ENCODE measurements around the gene NNMT.

Gene NNMT

DNA sequence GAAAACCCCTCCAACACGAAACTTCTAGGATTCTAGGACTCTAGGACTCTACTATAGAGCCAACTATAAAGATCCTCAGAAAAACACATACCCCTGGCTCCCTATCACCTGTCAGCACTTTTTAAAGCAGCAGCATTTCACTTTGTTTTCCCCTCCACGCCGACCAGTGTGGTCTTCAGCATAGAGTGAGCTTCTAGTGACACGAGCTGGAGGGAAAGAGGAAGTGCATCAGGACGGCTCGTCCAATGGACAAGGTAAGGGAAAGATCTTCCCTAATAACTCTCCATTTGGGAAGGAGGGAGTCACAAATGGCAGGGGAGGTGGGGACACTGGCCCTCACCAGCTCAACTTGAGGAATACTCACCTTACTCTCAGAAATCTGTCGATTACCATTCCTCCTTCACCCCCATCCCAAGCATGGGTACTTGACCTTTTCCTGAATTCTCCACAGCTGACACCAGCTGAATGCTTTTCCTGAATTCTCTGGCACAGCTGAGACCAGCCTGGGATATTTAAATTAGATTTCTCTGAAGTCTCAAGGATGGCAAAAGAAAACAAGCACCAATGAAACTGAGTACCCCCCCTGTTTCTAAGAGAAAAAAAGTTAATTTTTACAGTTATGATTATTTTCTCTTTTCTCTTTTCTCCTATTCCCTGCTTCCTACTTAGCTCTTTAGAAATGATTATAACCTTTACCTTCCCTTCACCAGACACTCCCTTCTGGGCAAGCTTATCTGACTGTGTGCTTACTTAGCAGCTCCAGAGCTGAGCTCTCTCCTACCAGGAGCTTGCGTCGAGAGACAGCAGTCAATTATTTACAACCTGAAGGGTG is 33.3 kb upstream of the NNMT start:
- Histone ChIP-seq H3K27me3 (ENCODE audit: control insufficient read depth, insufficient read depth, low read length, poor library complexity, severe bottlenecking) (peaks cover 3% of the 10 kb centered on the region), H3K9me3 (ENCODE audit: control insufficient read depth, low read length) (no peaks in the 10 kb centered on the region), H3K4me1 (ENCODE audit: control insufficient read depth, insufficient read depth, low read length) (peaks cover 33% of the 10 kb centered on the region), H3K4me3 (ENCODE audit: insufficient read depth, low read depth, low read length) (no peak overlapping the region), H3K36me3 (ENCODE audit: control insufficient read depth, insufficient read depth, low read length) (no peaks in the 10 kb centered on the region), H3K27ac (ENCODE audit: insufficient read depth, low read depth, low read length, poor library complexity, severe bottlenecking) (no peak overlapping the region)
- WGBS, 2 experiments: 37 to 39% methylated on average over 9 of the region's 9 CpGs

DNA sequence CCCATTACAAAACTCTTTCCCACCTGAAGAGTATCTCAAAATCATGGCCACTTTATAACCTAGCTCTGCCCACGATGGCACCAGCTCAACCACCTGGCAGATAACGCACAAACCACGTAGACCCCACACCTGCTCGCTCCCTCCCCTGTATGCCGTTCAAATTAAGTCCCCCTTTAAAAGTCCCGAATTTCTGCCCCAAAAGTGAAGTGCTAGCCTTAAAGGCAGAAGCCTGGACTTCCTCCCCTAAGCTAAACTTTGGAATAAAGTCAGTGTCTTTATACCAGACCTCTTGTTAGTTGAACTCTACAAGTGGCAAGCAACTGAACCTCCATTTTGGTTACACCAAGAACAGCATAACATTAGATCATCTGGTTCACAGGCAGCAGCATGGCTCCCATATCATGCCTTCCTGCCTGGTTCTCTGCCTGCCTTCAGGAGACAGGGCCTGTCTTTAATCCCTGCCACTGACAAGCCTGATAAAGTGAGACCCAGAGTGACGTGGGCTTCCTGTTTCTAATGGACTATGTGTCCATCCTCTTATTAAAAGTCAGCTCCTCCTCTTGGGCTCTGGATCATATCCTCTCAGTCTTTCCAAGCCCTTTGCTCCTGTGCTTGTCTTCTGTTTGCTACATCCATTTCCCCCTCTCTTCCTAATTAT is 32.6 kb upstream of the NNMT start:
- WGBS, 2 experiments: 91 to 95% methylated on average over 7 of the region's 7 CpGs
- Histone ChIP-seq H3K27ac (ENCODE audit: insufficient read depth, low read depth, low read length, poor library complexity, severe bottlenecking) (no peak overlapping the region), H3K36me3 (ENCODE audit: control insufficient read depth, insufficient read depth, low read length) (no peaks in the 10 kb centered on the region), H3K4me1 (ENCODE audit: control insufficient read depth, insufficient read depth, low read length) (peaks cover 26% of the 10 kb centered on the region), H3K4me3 (ENCODE audit: insufficient read depth, low read depth, low read length) (no peak overlapping the region), H3K9me3 (ENCODE audit: control insufficient read depth, low read length) (no peaks in the 10 kb centered on the region), H3K27me3 (ENCODE audit: control insufficient read depth, insufficient read depth, low read length, poor library complexity, severe bottlenecking) (peaks cover 3% of the 10 kb centered on the region)

DNA sequence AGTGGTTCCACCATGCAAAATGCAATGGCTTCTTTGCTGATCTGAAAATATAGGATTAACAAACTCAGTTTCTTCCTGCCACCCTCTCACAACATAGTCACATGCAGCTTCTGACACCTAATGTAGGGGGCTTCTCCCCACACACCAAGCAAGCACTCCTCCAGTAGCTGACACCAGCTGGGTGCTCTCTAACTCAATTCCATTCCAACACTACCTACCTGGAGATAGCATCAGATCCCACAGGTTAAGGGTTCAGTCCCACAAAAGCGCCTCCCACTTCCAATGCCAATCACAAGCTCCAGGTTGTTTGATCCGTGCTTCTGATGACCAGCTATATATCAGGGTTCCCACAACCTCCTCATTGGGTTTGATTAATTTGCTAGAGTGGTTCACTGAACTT is 31.8 kb upstream of the NNMT start:
- Histone ChIP-seq H3K36me3 (ENCODE audit: control insufficient read depth, insufficient read depth, low read length) (no peaks in the 10 kb centered on the region), H3K9me3 (ENCODE audit: control insufficient read depth, low read length) (no peaks in the 10 kb centered on the region), H3K27me3 (ENCODE audit: control insufficient read depth, insufficient read depth, low read length, poor library complexity, severe bottlenecking) (peaks cover 3% of the 10 kb centered on the region), H3K27ac (ENCODE audit: insufficient read depth, low read depth, low read length, poor library complexity, severe bottlenecking) (no peak overlapping the region), H3K4me3 (ENCODE audit: insufficient read depth, low read depth, low read length) (no peak overlapping the region), H3K4me1 (ENCODE audit: control insufficient read depth, insufficient read depth, low read length) (peaks cover 19% of the 10 kb centered on the region)
- 93 to 100% methylated on average over 2 of the region's 2 CpGs for WGBS, 2 experiments

DNA sequence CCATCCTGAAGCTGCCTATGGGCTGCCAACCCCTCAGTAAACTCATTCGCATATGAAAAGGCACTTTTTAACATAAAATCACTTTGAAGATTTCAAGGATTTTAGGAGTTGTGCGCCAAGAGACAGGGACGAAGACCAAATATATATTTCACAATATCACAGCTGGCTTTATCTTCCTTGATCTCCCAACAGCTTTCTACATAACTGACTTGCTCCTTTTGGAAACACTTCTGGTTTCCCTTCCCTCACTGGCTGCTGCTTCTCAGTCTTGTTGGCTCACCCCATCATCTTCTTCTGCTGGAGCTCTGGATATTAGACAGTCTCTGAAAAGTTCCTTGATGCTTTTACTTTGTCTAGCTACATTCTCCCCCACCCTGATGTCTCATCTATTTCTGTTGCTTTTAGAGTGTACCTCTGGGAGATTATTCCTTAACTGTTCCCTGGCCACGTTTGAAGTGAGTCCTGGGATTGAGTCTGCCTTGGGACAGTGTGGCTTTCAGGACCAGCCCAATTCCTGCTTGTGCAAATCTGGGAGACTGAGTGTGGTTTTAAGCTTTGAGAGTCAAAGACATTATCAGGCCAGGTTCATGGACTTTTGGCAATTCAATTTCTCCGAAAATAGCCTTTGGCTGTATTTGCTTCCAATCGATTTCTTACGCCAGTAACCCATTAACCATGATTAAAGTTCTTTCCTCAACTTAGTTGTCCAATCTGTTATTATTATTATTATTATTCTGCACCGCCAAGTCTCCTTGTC is 30.9 kb upstream of the NNMT start:
- Histone ChIP-seq H3K9me3 (ENCODE audit: control insufficient read depth, low read length) (no peaks in the 10 kb centered on the region), H3K36me3 (ENCODE audit: control insufficient read depth, insufficient read depth, low read length) (no peaks in the 10 kb centered on the region), H3K27me3 (ENCODE audit: control insufficient read depth, insufficient read depth, low read length, poor library complexity, severe bottlenecking) (peaks cover 3% of the 10 kb centered on the region), H3K4me1 (ENCODE audit: control insufficient read depth, insufficient read depth, low read length) (peaks cover 13% of the 10 kb centered on the region), H3K4me3 (ENCODE audit: insufficient read depth, low read depth, low read length) (no peak overlapping the region), H3K27ac (ENCODE audit: insufficient read depth, low read depth, low read length, poor library complexity, severe bottlenecking) (no peak overlapping the region)
- 77 to 84% methylated on average over 7 to 8 of the region's 8 CpGs for WGBS, 2 experiments

DNA sequence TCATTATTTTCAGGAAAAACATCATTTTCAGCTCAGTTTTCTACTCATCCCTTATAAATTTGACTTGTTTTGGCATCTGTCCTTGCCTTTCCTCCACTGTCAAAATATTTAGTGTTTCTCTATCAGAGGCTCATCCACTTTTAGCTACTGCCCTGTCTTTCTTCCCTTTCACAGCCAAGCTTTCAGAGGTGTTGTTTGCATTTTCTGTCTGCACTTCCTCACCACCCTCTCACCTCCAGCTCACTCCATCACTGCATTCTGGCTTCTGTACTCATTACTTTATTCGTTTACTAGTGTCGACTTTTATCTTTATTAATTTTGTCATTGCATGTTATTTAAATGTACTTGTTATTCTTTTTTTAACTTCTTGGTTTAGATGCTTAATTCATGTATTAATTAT is 26.7 kb upstream of the NNMT start:
- WGBS, 2 experiments: no CpG with 5 or more reads among the region's 2 CpGs
- Histone ChIP-seq H3K36me3 (ENCODE audit: control insufficient read depth, insufficient read depth, low read length) (no peaks in the 10 kb centered on the region), H3K9me3 (ENCODE audit: control insufficient read depth, low read length) (no peaks in the 10 kb centered on the region), H3K27me3 (ENCODE audit: control insufficient read depth, insufficient read depth, low read length, poor library complexity, severe bottlenecking) (no peaks in the 10 kb centered on the region), H3K4me3 (ENCODE audit: insufficient read depth, low read depth, low read length) (no peak overlapping the region), H3K27ac (ENCODE audit: insufficient read depth, low read depth, low read length, poor library complexity, severe bottlenecking) (no peak overlapping the region), H3K4me1 (ENCODE audit: control insufficient read depth, insufficient read depth, low read length) (no peaks in the 10 kb centered on the region)

DNA sequence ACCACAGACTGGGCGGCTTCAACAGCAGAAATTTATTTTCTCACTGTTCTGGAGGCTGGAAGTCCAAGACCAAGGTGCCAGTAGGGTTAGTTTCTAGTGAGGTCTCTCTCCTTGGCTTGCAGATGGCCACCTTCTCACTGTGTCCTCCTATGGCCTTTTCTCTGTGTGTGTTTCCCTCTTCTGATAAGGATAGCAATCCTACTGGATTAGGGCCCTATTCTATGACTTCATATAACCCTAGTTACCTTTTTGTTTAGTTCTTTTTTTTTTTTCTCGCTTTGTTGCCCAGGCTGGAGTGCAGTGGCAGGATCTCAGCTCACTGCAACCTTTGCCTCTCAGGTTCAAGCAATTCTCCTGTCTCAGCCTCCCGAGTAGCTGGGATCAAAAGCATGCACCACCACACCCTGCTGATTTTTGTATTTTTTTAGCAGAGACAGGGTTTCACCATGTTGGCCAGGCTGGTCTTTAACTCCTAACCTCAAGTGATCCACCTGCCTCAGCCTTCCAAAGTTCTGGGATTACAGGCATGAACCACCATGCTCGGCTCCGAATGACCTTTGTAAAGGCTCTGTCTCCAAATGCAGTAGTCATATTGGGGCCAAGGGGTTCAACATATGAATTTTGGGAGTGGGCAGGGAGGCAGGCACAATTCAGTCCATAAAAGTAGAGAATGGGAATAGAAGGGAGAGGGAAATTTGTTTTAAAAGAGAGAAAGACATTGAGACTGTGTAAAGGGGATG is 25.5 kb upstream of the NNMT start:
- WGBS, 2 experiments: 92 to 94% methylated on average over 5 of the region's 5 CpGs
- Histone ChIP-seq H3K27me3 (ENCODE audit: control insufficient read depth, insufficient read depth, low read length, poor library complexity, severe bottlenecking) (no peaks in the 10 kb centered on the region), H3K4me3 (ENCODE audit: insufficient read depth, low read depth, low read length) (no peak overlapping the region), H3K9me3 (ENCODE audit: control insufficient read depth, low read length) (no peaks in the 10 kb centered on the region), H3K4me1 (ENCODE audit: control insufficient read depth, insufficient read depth, low read length) (no peaks in the 10 kb centered on the region), H3K36me3 (ENCODE audit: control insufficient read depth, insufficient read depth, low read length) (no peaks in the 10 kb centered on the region), H3K27ac (ENCODE audit: insufficient read depth, low read depth, low read length, poor library complexity, severe bottlenecking) (no peak overlapping the region)

DNA sequence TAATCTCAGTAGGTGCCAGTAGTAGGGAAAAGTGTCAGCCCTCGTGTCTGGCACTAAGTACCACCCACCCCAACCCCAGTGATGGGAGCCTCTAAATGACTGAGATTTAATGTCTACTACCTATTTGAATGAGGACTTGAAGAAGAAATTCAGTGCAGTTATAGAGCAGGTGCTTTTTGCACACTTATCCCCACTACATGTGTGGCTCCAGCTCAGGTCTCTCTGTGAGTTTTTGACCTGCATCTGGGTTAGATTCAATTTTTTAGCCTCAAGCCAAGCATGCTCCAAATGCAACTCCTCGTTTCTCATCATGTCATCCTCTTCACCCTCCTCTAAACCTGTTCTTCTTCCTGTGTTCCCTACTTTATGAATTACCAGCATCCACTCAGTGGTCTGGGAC is 24.9 kb upstream of the NNMT start:
- Histone ChIP-seq H3K27ac (ENCODE audit: insufficient read depth, low read depth, low read length, poor library complexity, severe bottlenecking) (no peak overlapping the region), H3K36me3 (ENCODE audit: control insufficient read depth, insufficient read depth, low read length) (no peaks in the 10 kb centered on the region), H3K27me3 (ENCODE audit: control insufficient read depth, insufficient read depth, low read length, poor library complexity, severe bottlenecking) (no peaks in the 10 kb centered on the region), H3K4me3 (ENCODE audit: insufficient read depth, low read depth, low read length) (no peak overlapping the region), H3K4me1 (ENCODE audit: control insufficient read depth, insufficient read depth, low read length) (no peaks in the 10 kb centered on the region), H3K9me3 (ENCODE audit: control insufficient read depth, low read length) (no peaks in the 10 kb centered on the region)
- WGBS, 2 experiments: 91 to 96% methylated on average over 1 to 2 of the region's 2 CpGs

DNA sequence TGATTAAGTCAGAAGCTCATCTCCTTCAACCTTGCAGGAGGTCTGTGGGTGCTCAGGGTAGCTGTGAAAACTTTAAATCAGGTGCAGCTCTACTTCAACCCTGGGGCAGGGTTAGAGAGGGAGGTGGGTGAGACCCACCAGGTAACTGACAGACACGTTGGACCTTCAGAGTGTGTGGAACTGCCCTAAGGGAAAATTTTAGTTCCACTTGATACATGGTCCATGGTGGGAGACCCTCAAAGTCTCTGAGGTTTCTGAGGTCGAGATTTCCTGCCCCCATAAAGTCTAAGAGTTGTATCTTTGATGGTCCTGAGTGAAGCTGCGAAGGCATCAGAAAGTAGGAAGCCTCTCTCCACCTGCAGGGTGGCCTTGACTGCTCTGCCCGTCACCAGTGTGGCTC is 23.9 kb upstream of the NNMT start:
- H3K27ac ChIP-seq (ENCODE audit: insufficient read depth, low read depth, low read length, poor library complexity, severe bottlenecking): no peak overlapping the region
- no peaks in the 10 kb centered on the region for H3K4me1 ChIP-seq (ENCODE audit: control insufficient read depth, insufficient read depth, low read length)
- WGBS, 2 experiments: 84 to 87% methylated on average over 4 of the region's 4 CpGs
- no peaks in the 10 kb centered on the region for H3K36me3 ChIP-seq (ENCODE audit: control insufficient read depth, insufficient read depth, low read length)
- H3K9me3 ChIP-seq (ENCODE audit: control insufficient read depth, low read length): no peaks in the 10 kb centered on the region
- H3K27me3 ChIP-seq (ENCODE audit: control insufficient read depth, insufficient read depth, low read length, poor library complexity, severe bottlenecking): no peaks in the 10 kb centered on the region
- H3K4me3 ChIP-seq (ENCODE audit: insufficient read depth, low read depth, low read length): no peak overlapping the region

DNA sequence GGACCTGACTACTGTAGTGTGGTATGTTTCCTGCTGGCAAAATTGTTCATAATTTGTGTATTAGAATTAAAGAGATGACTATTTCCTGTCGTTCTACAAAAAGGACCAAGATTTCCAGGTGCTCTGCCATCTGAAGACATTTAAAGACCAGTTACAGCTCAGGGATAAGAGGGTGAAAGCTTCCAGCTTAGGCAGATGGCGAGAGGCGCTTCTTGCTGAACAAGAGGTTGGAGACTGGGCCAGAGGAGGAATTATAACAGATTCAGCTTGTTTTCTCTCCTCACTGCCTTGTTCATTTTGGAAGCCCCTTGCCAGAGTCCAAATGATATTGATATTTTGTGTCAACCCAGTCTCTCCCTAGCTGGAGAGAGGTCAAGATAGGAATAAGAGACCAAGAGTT is 23.1 kb upstream of the NNMT start:
- no peak overlapping the region for H3K4me3 ChIP-seq (ENCODE audit: insufficient read depth, low read depth, low read length)
- H3K9me3 ChIP-seq (ENCODE audit: control insufficient read depth, low read length): no peaks in the 10 kb centered on the region
- H3K36me3 ChIP-seq (ENCODE audit: control insufficient read depth, insufficient read depth, low read length): no peaks in the 10 kb centered on the region
- no peak overlapping the region for H3K27ac ChIP-seq (ENCODE audit: insufficient read depth, low read depth, low read length, poor library complexity, severe bottlenecking)
- 97 to 99% methylated on average over 3 of the region's 3 CpGs for WGBS, 2 experiments
- no peaks in the 10 kb centered on the region for H3K4me1 ChIP-seq (ENCODE audit: control insufficient read depth, insufficient read depth, low read length)
- no peaks in the 10 kb centered on the region for H3K27me3 ChIP-seq (ENCODE audit: control insufficient read depth, insufficient read depth, low read length, poor library complexity, severe bottlenecking)

All from ectodermal cell (in vitro differentiated cells).